ENCODE data around the gene IL2RA. TPM values are rescaled to one million over a fixed set of nuclear protein-coding genes. Genes with fewer than 3 reads are reported as not detected.

Gene IL2RA
- not detected in 2 replicates for total RNA-seq

GRCh38 chr10:6062101-6062771, at the start of gene IL2RA:
IL2RA (minus strand) TSS chr10:6062367; CDS start chr10:6062151, 216 bp downstream.

GRCh38 chr10:6088721-6089333, 26.7 kb upstream of the IL2RA start, which contains the start of gene RBM17:
RBM17 (plus strand) TSS chr10:6089034; CDS start chr10:6097066, 8,032 bp downstream.

GRCh38 chr10:5977471-5978229, 84.5 kb downstream of the IL2RA start, which contains the start of gene IL15RA:
IL15RA (minus strand) TSS chr10:5977543; CDS start chr10:5977492, 51 bp downstream.

Small RNA genes within 50 kb of the gene (small RNA-seq; reads per million reads assigned to genes)
- gene RF00397: not detected

Other genes starting within 250 kb of the IL2RA start
- 575 and 624 TPM in 2 replicates for gene GDI2, start 248.9 kb downstream of the IL2RA start, total RNA-seq
- gene ANKRD16, start 172.5 kb downstream of the IL2RA start, total RNA-seq: 7.7 and 10.6 TPM in 2 replicates
- 79.2 and 80.1 TPM in 2 replicates for gene FBH1, start 172.1 kb downstream of the IL2RA start, total RNA-seq
- 4.5 and 9.9 TPM in 2 replicates for gene IL15RA, start 84.8 kb downstream of the IL2RA start, total RNA-seq
- gene RBM17, start 26.7 kb upstream of the IL2RA start, total RNA-seq: 29.0 and 35.4 TPM in 2 replicates
- gene PFKFB3, start 140.6 kb upstream of the IL2RA start, total RNA-seq: 6.2 and 16.0 TPM in 2 replicates

Measured in subcutaneous preadipocyte (primary cell).